Measurements from ENCODE around the gene PLXNB3. TPM values are rescaled to one million over a fixed set of nuclear protein-coding genes. Genes with fewer than 3 reads are reported as not detected.

Gene PLXNB3
- total RNA-seq, 4 donors from 2014 or later = 3.1 to 46.2 (median 24.7) TPM

- Histone ChIP-seq H3K27me3 (peaks cover 3% of the 10 kb centered on the region), H3K9me3 (no peaks in the 10 kb centered on the region), H3K27ac (no peak overlapping the region), H3K4me3 (no peak overlapping the region), H3K4me1 (peaks cover 3 to 10% (median 7%) of the 10 kb centered on the region in 4 donors), H3K36me3 (no peaks in the 10 kb centered on the region)
- TF ChIP-seq, protein P1, sequence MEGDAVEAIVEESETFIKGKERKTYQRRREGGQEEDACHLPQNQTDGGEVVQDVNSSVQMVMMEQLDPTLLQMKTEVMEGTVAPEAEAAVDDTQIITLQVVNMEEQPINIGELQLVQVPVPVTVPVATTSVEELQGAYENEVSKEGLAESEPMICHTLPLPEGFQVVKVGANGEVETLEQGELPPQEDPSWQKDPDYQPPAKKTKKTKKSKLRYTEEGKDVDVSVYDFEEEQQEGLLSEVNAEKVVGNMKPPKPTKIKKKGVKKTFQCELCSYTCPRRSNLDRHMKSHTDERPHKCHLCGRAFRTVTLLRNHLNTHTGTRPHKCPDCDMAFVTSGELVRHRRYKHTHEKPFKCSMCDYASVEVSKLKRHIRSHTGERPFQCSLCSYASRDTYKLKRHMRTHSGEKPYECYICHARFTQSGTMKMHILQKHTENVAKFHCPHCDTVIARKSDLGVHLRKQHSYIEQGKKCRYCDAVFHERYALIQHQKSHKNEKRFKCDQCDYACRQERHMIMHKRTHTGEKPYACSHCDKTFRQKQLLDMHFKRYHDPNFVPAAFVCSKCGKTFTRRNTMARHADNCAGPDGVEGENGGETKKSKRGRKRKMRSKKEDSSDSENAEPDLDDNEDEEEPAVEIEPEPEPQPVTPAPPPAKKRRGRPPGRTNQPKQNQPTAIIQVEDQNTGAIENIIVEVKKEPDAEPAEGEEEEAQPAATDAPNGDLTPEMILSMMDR (IDR thresholded peaks at IDR 0.05) = no peak
- TF ChIP-seq POLR2A (IDR thresholded peaks at IDR 0.05) = no peak
- no peak for TF ChIP-seq EP300 (IDR thresholded peaks at IDR 0.05; ENCODE audit: low read depth)
- TF ChIP-seq POLR2AphosphoS5 (IDR thresholded peaks at IDR 0.05) = no peak
- WGBS, 2 donors (ENCODE audit: low coverage in 1 of 2) = no CpG with 5 or more reads among the region's 20 CpGs
- in situ Hi-C loops (cut with MboI; ENCODE audit: low pct_ligation_motif_present in 1 of 4, low pct_unique_long_range_greater_than_20kb in 1 of 4, low sequenced_read_pairs in 3 of 4) = loop anchor here in 1 of 4 donors (25.0 kb wide), 1 partner anchor 161 kb away; the partner anchor contains the start of genes ARHGAP4, NAA10 and RENBP
- intact Hi-C loops (cut with DNase I; ENCODE audit: low total_unique reads) = no loop called here
- no peak for DNase-seq
Measured at GRCh38 chrX:153776120-153776599, 12.1 kb downstream of the PLXNB3 start.

DNA sequence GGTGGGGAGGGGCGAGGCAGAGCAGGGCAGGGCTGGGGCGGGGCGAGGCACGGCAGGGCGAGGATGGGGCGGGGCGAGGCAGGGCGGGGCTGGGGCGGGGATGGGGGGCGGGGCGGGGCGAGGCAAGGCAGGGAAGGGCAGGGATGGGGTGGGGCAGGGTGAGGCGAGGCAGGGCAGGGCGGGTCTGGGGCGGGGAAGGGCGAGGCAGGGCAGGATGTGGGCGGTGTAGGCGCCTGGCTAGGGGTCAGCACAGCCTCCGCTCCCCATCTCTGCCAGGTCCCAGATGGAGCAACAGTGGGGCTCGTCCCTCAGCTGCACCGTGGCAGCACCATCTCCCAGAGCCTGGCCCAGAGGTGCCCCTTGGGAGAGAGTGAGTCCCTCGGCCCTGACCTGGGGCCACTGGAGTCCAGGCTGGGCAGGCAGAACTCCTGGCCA lies 12.6 kb downstream of the PLXNB3 start:
- Histone ChIP-seq H3K4me3 (no peak overlapping the region), H3K9me3 (no peaks in the 10 kb centered on the region), H3K36me3 (no peaks in the 10 kb centered on the region), H3K4me1 (peaks cover 4 to 15% (median 10%) of the 10 kb centered on the region in 4 donors), H3K27ac (no peak overlapping the region), H3K27me3 (peaks cover 3% of the 10 kb centered on the region)
- intact Hi-C loops (cut with DNase I; ENCODE audit: low total_unique reads) = no loop called here
- 79% methylated on average over 7 of the region's 22 CpGs; no CpG with 5 or more reads in 1 of the 2 donors for WGBS, 2 donors (ENCODE audit: low coverage in 1 of 2)
- in situ Hi-C loops (cut with MboI; ENCODE audit: low pct_ligation_motif_present in 1 of 4, low pct_unique_long_range_greater_than_20kb in 1 of 4, low sequenced_read_pairs in 3 of 4) = loop anchor here in 1 of 4 donors (25.0 kb wide), 1 partner anchor 161 kb away; the partner anchor contains the start of genes ARHGAP4, NAA10 and RENBP
- DNase-seq = no peak
- no peak for TF ChIP-seq EP300 (IDR thresholded peaks at IDR 0.05; ENCODE audit: low read depth)
- TF ChIP-seq POLR2A (IDR thresholded peaks at IDR 0.05) = no peak
- TF ChIP-seq, protein P1 (IDR thresholded peaks at IDR 0.05) = no peak
- no peak for TF ChIP-seq POLR2AphosphoS5 (IDR thresholded peaks at IDR 0.05)

GRCh38 chrX:153777261-153778090 lies 13.4 kb downstream of the PLXNB3 start:
- Histone ChIP-seq H3K4me3 (no peak overlapping the region), H3K36me3 (no peaks in the 10 kb centered on the region), H3K9me3 (no peaks in the 10 kb centered on the region), H3K4me1 (peaks cover 4 to 21% (median 11%) of the 10 kb centered on the region in 4 donors), H3K27me3 (peaks cover 3% of the 10 kb centered on the region), H3K27ac (no peak overlapping the region)
- DNase-seq = no peak
- in situ Hi-C loops (cut with MboI; ENCODE audit: low pct_ligation_motif_present in 1 of 4, low pct_unique_long_range_greater_than_20kb in 1 of 4, low sequenced_read_pairs in 3 of 4) (loop anchor here in 1 of 4 donors (25.0 kb wide), 1 partner anchor 160 kb away; the partner anchor contains the start of genes ARHGAP4, NAA10 and RENBP), intact Hi-C loops (cut with DNase I; ENCODE audit: low total_unique reads) (no loop called here)
- 89% methylated on average over 29 of the region's 34 CpGs; no CpG with 5 or more reads in 1 of the 2 donors for WGBS, 2 donors (ENCODE audit: low coverage in 1 of 2)
- TF ChIP-seq EP300 (IDR thresholded peaks at IDR 0.05; ENCODE audit: low read depth) (no peak), POLR2A (IDR thresholded peaks at IDR 0.05) (no peak), POLR2AphosphoS5 (IDR thresholded peaks at IDR 0.05) (no peak)
- TF ChIP-seq, protein P1 (IDR thresholded peaks at IDR 0.05) = no peak

DNA sequence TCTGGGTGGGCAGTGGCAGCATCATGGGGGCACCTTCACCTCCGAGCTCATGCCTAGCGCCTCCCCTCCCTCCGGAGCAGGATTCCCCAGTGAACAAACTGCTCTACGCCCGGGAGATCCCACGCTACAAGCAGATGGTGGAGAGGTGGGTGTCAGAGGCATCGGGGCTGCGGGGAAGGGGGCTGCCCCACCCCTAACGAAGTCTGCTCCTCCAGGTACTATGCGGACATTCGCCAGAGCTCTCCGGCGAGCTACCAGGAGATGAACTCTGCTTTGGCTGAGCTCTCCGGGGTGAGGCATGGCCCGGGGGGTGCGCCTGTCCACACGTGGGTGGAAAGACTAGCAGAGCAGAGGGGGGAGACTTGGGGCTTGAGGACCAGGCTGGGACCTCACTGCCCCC lies 14.1 kb downstream of the PLXNB3 start:
- TF ChIP-seq EP300 (IDR thresholded peaks at IDR 0.05; ENCODE audit: low read depth) (no peak), POLR2AphosphoS5 (IDR thresholded peaks at IDR 0.05) (no peak), POLR2A (IDR thresholded peaks at IDR 0.05) (no peak)
- TF ChIP-seq, protein P1 (IDR thresholded peaks at IDR 0.05) = no peak
- no peak for DNase-seq
- Histone ChIP-seq H3K4me3 (no peak overlapping the region), H3K36me3 (no peaks in the 10 kb centered on the region), H3K27me3 (peaks cover 3% of the 10 kb centered on the region), H3K9me3 (no peaks in the 10 kb centered on the region), H3K4me1 (peaks cover 4 to 21% (median 11%) of the 10 kb centered on the region in 4 donors), H3K27ac (no peak overlapping the region)
- intact Hi-C loops (cut with DNase I; ENCODE audit: low total_unique reads) = no loop called here
- in situ Hi-C loops (cut with MboI; ENCODE audit: low pct_ligation_motif_present in 1 of 4, low pct_unique_long_range_greater_than_20kb in 1 of 4, low sequenced_read_pairs in 3 of 4) = loop anchor here in 1 of 4 donors (25.0 kb wide), 1 partner anchor 159 kb away; the partner anchor contains the start of genes ARHGAP4, NAA10 and RENBP
- 77% methylated on average over 15 of the region's 17 CpGs; no CpG with 5 or more reads in 1 of the 2 donors for WGBS, 2 donors (ENCODE audit: low coverage in 1 of 2)
